ENCODE measurements around the gene CACNA2D3.

GRCh38 chr3:54844211-54844610 is 721.9 kb downstream of the CACNA2D3 start:
- TF ChIP-seq EP300 (conservative IDR thresholded peaks at IDR 0.05; ENCODE audit: poor library complexity, severe bottlenecking), result no peak
- TF ChIP-seq, protein P1, sequence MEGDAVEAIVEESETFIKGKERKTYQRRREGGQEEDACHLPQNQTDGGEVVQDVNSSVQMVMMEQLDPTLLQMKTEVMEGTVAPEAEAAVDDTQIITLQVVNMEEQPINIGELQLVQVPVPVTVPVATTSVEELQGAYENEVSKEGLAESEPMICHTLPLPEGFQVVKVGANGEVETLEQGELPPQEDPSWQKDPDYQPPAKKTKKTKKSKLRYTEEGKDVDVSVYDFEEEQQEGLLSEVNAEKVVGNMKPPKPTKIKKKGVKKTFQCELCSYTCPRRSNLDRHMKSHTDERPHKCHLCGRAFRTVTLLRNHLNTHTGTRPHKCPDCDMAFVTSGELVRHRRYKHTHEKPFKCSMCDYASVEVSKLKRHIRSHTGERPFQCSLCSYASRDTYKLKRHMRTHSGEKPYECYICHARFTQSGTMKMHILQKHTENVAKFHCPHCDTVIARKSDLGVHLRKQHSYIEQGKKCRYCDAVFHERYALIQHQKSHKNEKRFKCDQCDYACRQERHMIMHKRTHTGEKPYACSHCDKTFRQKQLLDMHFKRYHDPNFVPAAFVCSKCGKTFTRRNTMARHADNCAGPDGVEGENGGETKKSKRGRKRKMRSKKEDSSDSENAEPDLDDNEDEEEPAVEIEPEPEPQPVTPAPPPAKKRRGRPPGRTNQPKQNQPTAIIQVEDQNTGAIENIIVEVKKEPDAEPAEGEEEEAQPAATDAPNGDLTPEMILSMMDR (IDR thresholded peaks at IDR 0.05; ENCODE audit: poor library complexity, severe bottlenecking), result no peak
- no peak for TF ChIP-seq POLR2AphosphoS5 (IDR thresholded peaks at IDR 0.05)
- no peak for TF ChIP-seq EZH2 (IDR thresholded peaks at IDR 0.05; ENCODE audit: borderline replicate concordance, insufficient read depth, low read length, poor library complexity, severe bottlenecking)
- no peak for TF ChIP-seq RAD21 (conservative IDR thresholded peaks at IDR 0.05)

Data from neural cell (in vitro differentiated cells).